HK-2 (cell line): ENCODE measurements around the gene PTGIS.
"Not testable (repeated sequence)": the region's sequence is repeated elsewhere in the genome, so short reads cannot be mapped to it uniquely, and the experiment has no call there.

Source experiments
- DNase-seq: peaks from one replicate; pipeline ENCODE4 v3.0.0-alpha.2; 2018; ENCODE audit not compliant: unreplicated experiment

Gene PTGIS

DNA sequence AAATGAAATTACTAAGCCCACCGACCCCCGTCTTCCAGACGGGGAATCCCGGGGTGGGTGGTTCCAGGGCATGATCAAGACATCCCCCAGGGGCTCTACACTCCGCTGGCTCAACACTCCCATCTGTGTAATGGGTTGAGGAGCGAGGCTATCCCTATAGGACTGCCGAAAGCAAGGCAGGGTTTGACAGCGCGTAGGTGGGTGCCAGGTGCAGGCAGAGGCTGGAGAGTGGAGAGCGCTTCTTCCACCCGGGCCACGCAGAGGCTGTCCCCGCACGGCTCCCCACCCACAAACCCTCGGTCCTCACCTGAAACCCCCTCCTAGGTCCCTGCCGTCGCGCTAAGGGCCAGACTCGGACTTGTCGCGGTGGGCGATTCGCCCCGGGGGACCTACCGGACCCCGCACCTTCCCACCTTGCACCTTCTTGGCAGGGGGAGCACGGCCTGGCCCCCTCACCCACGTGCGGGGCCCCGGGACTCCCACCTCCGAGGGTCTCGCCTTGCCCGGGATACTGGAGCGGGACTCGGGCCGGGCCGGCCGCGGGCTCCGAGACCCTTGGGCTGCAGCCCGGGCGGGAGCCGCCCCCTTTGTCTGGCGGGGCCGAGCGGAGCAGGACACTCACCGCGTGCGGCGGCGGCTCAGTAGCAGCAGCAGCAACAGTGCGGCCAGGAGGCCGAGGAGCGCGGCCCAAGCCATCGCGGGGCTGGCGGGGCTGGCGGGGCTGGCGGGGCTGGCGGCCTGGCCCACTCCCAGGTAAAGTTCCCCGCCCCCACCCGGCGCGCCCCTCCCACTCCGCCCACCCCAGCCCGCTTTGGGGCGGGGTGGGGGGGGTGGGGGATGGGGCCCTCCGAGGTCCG, at the start of gene PTGIS:
TSS of gene PTGIS (minus strand) at position 717 of the 857 bp plus-strand sequence. CDS start at position 696, 21 bp downstream.
- no peak for DNase-seq

DNA sequence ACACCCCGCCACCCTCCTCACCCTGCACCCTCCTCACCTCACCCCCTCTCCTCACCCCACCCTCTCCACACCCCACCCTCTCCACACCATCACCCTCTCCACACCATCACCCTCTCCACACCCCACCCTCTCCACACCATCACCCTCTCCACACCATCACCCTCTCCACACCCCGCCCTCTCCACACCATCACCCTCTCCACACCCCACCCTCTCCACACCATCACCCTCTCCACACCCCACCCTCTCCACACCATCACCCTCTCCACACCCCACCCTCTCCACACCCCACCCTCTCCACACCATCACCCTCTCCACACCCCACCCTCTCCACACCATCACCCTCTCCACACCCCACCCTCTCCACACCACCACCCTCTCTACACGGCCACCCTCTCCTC, 49.5 kb upstream of the PTGIS start:
- DNase-seq, result not testable (repeated sequence)

- DNase-seq, result no peak
Observed at GRCh38 chr20:49616154-49617007, 48.4 kb upstream of the PTGIS start.

DNA sequence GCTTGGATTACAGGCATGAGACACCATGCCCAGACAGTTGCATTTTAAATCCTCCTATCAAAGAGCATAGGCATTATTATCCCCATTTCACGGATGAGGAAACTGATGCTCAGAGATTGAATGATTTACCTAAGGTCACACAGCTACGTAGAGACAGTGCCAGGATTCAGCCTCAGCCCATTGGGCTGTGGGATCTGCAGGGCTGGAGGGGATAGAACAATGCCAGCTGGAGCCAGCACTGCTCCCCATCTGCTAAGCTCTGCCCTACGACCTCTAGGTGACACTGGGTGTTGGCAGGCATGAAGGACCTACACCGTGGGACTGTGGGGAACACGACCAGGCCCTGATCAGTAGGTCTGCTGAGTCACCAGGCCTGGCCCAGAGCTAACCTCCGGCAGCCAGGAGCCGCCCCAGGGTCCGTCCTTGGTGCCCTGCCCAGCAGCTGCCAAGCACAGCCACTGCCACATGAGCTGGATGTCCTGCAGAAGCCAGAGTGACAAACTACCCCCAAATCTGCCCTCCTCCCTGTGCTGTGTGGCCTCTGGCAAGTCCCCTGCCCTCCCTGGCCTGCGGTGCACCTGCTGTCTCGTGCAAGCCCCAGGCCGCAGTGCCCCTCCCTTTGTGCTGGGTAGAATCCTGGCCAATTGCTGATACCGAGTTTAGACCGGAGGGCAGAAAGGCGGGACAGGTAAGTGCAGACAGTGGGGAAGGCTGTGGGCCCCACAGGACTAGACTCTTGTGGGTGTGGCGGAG, 47.6 kb upstream of the PTGIS start:
- DNase-seq, result peak; percentile 24

- not testable (repeated sequence) for DNase-seq
Observed at GRCh38 chr20:49615051-49615400, 47.1 kb upstream of the PTGIS start.

DNA sequence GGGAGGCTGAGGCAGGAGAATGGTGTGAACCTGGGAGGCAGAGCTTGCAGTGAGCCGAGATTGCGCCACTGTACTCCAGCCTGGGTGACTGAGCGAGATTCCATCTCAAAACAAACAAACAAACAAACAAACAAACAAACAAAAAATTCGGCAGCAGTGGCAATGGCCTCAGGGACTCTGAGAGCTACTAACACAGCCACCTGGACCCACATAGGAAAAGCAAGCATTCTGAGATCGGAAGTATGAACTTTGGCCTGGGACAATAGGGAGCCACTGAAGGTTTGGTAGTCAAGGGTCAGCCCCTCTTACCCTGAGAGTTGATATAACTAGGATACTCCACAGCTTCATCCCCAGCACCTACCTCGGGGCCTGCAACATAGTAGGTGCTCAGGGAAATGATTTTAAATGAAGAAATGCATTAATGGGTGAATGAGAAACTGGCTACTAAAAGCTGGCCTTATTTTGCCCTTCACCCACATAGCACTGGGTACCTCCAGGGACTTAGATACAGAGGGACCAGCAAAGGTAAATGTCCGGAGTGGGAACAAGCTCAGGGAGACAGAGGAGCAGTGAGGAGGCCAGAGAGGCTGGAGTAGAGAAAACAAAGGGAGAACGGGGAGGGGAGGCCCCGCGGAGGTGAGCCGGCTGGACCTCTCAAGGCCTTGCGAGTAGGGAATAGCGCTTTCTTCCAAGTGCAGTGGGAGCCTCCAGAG, 46.6 kb upstream of the PTGIS start:
- DNase-seq, result no peak

- no peak for DNase-seq
Observed at GRCh38 chr20:49612127-49612738, 44.3 kb upstream of the PTGIS start.

DNA sequence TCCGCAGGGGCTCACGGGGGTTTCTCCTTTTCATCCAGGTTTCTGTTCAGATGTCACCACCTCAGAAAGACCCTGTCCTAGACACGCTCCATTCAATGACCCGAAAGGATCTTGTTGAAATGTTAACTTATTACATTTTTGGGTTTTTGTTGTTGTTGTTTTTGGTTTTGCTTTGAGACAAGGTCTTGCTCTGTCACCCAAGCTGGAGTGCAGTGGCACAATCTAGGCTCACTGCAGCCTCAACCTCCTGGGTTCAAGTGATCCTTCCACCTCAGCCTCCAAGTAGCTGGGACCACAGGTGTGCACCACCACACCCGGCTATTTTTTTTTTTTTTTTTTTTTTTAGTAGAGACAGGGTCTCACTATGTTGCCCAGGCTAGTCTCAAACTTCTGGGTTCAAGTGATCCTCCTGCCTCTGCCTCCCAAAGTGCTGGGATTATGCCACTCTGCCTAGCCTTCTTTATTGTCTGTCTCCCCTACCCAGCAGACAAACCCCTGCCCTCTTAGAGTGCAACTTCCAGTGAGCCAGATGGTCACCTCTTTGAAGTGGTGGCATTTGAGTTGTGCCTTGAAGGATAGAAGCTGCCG, 43.7 kb upstream of the PTGIS start:
- DNase-seq, result not testable (repeated sequence)

- peak; percentile 93 for DNase-seq
Observed at GRCh38 chr20:49610691-49611538, 43.0 kb upstream of the PTGIS start.

DNA sequence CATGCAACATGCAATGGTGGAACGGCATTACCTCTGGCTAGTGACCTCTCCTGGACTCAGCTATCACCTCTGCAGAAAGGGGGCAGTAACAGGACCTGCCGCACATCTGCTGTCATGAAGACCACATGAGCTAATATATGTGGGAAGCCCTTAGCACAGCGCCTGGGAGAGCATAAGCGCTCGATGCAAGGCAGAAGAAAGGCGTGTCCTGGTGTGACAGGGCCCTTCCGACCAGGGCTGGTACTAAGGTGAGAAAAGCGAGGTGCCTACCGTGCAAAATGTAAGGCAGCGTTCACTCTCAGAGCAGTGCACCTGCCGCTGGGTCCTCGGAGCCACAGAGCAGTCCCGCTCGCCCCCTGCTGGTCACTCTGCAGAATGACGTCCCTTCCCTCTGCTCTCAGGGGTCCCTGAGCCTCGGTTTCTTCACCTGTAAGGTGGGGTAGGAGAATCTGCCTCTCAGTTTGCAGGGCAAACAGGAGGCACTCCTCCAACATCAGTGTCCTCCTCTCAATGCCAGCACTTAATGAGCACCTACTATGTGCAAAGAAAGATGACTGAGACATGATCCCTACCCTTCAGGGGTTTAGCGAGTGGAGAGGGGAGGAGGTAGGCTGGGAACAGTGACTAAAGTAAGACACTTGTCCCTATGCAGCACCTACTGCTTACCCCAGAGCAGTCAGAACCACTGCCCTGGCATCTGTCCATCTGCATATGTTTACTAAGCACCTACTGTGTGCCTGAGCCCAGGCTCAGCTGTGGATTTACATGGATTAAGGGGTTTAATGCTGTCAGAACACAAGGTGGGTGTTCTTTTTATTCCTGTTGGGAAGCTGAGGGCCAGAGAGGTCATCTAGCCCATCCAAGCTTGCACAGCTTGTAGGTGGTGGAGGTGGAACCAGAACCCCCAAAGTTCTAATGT, 41.1 kb upstream of the PTGIS start:
- DNase-seq, result peak; percentile 75

- no peak for DNase-seq
Observed at GRCh38 chr20:49607568-49607967, 39.6 kb upstream of the PTGIS start.

- DNase-seq, result no peak
Observed at GRCh38 chr20:49603209-49603627, 35.3 kb upstream of the PTGIS start.

- DNase-seq, result no peak
Observed at GRCh38 chr20:49602345-49603208, 34.6 kb upstream of the PTGIS start.

DNA sequence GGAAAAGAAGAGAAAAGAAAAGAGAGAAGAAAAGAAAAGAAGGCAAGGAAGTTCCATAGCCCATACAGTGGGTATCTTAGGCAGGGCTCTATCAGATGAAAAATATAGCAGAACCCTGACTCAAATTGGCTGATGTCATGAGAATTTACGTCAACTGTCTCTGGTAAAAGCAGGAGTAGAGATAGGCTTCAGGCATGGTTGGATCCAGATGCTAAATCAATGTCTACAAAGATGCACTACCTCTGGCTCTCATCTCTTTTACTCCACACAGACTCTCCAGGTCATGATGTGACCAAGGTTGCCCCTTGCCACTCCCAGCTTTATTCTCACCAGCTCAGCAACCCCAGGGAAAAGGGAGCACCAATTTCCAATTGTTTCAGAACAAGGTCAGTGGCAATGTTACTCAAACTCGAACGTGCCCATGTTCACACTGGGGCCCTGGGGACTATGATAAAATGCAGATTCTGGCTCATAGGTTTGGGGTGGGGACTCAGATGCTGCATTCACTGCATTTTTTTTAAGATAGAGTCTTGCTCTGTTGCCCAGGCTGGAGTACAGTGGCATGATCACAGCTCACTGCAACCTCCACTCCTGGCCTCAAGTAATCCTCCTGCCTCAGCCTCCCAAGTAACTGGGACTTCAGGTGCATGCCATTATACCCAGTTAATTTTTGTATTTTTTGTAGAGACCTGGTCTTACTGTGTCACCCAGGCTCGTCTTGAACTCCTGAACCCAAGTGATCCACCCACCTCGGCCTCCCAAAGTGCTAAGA, 33.4 kb upstream of the PTGIS start:
- DNase-seq, result no peak

GRCh38 chr20:49599746-49600113, 31.8 kb upstream of the PTGIS start:
- no peak for DNase-seq

DNA sequence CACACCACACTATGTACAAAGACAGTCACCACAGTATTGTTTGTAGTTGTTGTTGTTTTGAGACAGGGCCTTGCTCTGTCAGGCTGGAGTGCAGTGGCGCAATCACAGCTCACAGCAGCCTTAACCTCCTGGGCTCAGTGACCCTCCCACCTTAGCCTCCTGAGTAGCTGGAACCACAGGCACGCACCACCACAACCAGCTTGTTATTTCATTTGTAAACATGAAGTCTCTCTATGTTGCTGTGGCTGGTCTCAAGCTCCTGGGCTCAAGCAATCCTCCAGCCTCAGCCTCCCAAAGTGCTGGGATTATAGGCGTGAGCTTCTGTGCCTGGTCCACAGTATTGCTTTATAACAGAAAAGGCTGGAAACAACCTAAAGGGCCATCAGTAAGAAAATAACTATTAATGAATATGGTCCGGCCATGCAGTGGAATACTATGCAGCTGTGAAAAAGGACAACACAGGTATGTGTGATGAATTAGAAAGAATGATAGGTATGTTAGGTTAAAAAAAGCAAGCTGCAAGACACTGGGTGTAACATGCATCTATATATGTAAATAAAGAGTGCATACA, 30.0 kb upstream of the PTGIS start:
- DNase-seq, result no peak
